Activated CD4-positive, alpha-beta memory T cell treated with anti-CD3 and anti-CD28 coated beads for 36 hours (primary cell): ENCODE measurements around the gene FADS3. TPM values are rescaled to one million over a fixed set of nuclear protein-coding genes. Genes with fewer than 3 reads are reported as not detected.

Experiments used
- CTCF ChIA-PET: fragments of 350-600 bp; sonication (Branson Sonifier 250); formaldehyde crosslinking; loops from one replicate; lab custom pipeline; 2021; ENCODE audit warnings: antibody characterized with exemption, inconsistent platforms; lab: Charles Lee
- POLR2A ChIA-PET: fragments of 350-600 bp; sonication (Branson Sonifier 250); formaldehyde crosslinking; loops from one replicate; lab custom pipeline; 2021; ENCODE audit warnings: antibody characterized with exemption; lab: Charles Lee
- DNase-seq: peaks from one replicate; pipeline ENCODE4 v3.0.0-alpha.2; 2020
- H3K27ac Mint-ChIP-seq: one replicate; pipeline ENCODE4 v1.8.0; 2021; ENCODE audit warnings: mixed read lengths
- H3K27me3 Mint-ChIP-seq: one replicate; pipeline ENCODE4 v1.8.0; 2021; ENCODE audit warnings: mixed read lengths
- H3K36me3 Mint-ChIP-seq: one replicate; pipeline ENCODE4 v1.8.0; 2021; ENCODE audit warnings: mixed read lengths
- H3K4me1 Mint-ChIP-seq: one replicate; pipeline ENCODE4 v1.8.0; 2021; ENCODE audit warnings: low read depth, mixed read lengths
- H3K4me3 Mint-ChIP-seq: one replicate; pipeline ENCODE4 v1.8.0; 2021; ENCODE audit warnings: mild to moderate bottlenecking, mixed read lengths
- H3K9me3 Mint-ChIP-seq: one replicate; pipeline ENCODE4 v1.8.0; 2021; ENCODE audit warnings: mixed read lengths
- intact Hi-C: fragments of 100-400 bp; cut with micrococcal nuclease; formaldehyde crosslinking; loops from one replicate; pipeline ENCODE4 v1.15.1; 2023
- total RNA-seq, 2 experiments: library from RNA; stranded (reverse); gene quantifications; one replicate each; pipeline ENCODE4 v1.2.3, GENCODE V29; 2021

FADS3 gene
- total RNA-seq, 2 experiments from 2014 or later: 11.9 to 12.1 TPM

DNA sequence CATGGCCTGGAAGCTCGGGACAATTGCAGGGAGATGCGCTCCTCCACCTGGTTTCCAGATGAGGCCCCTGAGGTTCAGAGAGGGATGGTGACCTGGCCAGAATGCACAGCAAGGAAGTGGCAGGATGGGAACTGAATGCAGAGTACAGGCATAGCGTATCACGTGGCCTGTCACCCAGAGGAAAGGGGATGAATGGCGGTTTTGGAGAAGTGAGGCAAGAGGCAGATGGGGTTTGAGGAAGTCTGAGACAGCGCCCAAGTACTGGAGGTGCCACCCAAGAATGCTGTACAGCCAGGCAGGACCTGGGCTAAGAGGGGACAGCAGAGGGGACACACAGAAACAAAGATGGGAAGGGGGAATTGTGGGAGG lies 21.2 kb upstream of the FADS3 start:
- peaks cover 17% of the 10 kb centered on the region for H3K27me3 Mint-ChIP-seq
- no peaks in the 10 kb centered on the region for H3K36me3 Mint-ChIP-seq
- intact Hi-C loops: no loop called here
- no peak overlapping the region for H3K27ac Mint-ChIP-seq
- no peaks in the 10 kb centered on the region for H3K9me3 Mint-ChIP-seq
- H3K4me1 Mint-ChIP-seq: no peaks in the 10 kb centered on the region
- H3K4me3 Mint-ChIP-seq: no peak overlapping the region
- DNase-seq: no peak
- CTCF ChIA-PET: interaction anchor here (1.4 kb wide), 2 partner anchors 13 to 34 kb away, joined by 6 to 7 read pairs; no protein-coding TSS in a partner anchor
- POLR2A ChIA-PET: no interaction called here

DNA sequence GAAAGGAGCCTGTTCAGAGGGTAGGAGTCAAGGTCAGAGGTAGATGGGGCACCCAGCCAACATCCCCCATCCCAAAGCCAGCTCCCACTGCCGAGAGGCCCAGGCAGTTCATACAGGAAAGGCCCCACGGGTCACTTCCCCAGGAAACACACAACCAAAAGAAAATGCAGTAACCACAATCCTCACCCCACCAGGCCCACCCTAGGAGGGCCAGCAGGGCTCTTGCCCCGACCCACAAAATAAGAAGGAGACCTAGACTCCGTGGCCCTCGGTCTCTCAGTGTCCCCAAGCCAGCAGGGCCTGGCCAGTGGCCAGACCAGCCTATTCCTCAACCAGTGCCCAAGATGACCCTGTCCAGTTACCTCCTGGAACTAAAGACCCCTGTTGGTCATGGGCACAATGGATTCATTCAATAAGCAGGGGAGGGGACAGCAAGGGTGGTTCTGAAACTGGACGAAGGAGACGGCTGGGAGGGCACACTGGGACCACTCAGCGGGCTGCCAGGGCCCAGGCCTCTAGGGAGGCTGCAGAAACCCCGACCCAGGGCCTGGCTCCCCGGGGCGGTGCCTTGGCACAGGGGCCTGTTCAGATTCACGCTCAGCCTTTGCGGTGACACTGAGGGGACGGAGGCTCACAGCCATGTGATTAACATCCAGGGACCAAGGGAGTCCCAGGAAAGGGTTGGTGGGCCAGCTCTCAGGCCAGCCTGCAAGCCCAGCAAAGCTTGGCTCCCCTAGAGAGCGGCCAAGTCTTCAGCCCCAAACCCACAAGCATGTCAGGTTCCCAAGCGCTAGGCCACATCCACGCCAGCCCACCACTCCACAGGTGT lies 20.6 kb upstream of the FADS3 start:
- no peaks in the 10 kb centered on the region for H3K36me3 Mint-ChIP-seq
- H3K4me3 Mint-ChIP-seq: no peak overlapping the region
- ChIA-PET POLR2A (no interaction called here), CTCF (interaction anchor here (1.4 kb wide), 2 partner anchors 13 to 35 kb away, joined by 6 to 7 read pairs; no protein-coding TSS in a partner anchor)
- H3K27me3 Mint-ChIP-seq: peaks cover 17% of the 10 kb centered on the region
- H3K4me1 Mint-ChIP-seq: no peaks in the 10 kb centered on the region
- no peak overlapping the region for H3K27ac Mint-ChIP-seq
- intact Hi-C loops: no loop called here
- H3K9me3 Mint-ChIP-seq: no peaks in the 10 kb centered on the region
- no peak for DNase-seq

DNA sequence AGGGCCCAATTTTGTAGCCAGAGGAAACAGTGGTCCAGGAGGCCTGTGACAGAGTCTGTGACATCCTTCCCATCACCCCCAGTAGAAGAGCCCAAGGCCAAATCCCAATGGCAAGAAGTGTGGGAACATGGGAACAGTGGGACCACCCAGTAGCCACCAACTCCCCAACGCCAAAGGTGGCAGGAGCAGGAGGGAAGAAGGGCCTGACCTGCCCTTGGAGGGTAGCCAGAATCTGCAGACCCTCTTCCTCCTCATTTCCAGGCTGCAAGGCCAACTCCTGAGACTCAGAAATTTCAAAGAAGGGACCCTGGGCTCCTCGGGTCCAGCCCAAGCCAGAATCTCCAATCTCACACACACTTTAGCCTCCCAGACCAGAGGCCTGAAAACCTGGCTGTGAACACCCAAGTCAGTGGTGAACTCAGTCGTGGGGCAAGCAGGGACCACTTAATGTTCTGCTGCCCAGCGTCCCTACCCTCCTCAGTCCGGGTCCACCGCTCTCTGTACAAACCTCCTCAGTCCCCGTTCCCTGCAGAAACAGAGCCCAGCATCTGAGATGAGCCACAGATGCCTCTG lies 19.9 kb upstream of the FADS3 start:
- intact Hi-C loops: no loop called here
- no peaks in the 10 kb centered on the region for H3K4me1 Mint-ChIP-seq
- H3K27me3 Mint-ChIP-seq: peaks cover 13% of the 10 kb centered on the region
- ChIA-PET CTCF (interaction anchor here (4.4 kb wide), 1 partner anchor 13 kb away, joined by 35 read pairs; no protein-coding TSS in a partner anchor), POLR2A (no interaction called here)
- no peaks in the 10 kb centered on the region for H3K9me3 Mint-ChIP-seq
- no peak overlapping the region for H3K4me3 Mint-ChIP-seq
- DNase-seq: no peak
- H3K27ac Mint-ChIP-seq: no peak overlapping the region
- H3K36me3 Mint-ChIP-seq: no peaks in the 10 kb centered on the region

DNA sequence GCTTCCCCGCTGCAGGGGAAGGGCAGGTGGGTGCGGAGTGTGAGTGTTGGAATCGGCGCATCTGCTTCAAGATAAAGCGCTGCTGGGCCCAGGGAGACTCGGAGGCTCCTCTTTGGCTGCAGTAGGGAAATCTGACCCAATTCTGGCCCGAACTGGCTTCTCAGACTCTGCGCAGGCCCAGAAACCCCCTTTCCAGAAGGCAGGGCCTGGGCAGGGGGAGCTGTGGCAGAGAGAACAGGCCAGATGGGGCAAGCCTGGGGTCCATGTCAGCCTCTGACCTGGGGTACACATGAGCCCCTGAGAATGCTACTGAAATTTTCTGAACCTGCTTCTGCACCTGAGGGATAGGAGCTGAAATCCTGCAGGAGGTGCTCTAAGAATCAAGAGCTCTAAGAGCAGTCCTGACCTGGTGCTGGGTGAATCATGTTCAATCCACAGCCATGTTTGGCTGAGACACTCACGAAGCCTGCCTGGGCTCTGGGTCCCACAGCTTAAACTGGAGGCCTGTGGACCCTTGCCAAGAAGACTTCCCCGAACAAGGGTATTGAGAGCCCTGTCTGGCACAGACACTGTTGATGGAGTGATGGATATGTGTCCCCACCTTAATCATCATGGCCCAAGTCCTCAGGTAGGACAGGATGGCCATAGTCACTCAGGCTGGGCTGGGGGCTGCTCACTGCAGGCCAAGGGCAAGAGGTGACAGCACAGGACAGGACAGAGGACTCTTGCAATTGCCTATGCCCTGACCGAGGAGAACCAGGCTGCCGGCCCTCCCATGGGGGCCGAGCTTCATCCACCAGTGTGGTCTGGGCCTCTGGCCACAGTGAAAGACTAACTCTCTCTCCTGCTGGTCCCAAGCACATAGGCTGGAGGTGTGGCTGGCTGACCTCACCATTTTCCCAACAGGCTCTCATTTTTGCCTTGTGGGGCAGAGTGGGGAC lies 19.1 kb upstream of the FADS3 start:
- Mint-ChIP-seq H3K9me3 (no peaks in the 10 kb centered on the region), H3K4me1 (no peaks in the 10 kb centered on the region), H3K4me3 (no peak overlapping the region), H3K36me3 (no peaks in the 10 kb centered on the region), H3K27me3 (peaks cover 10% of the 10 kb centered on the region), H3K27ac (no peak overlapping the region)
- ChIA-PET CTCF (interaction anchor here (0.6 to 4.4 kb wide), 3 partner anchors 12 to 197 kb away, joined by 3 to 35 read pairs (median 4); no protein-coding TSS in a partner anchor), POLR2A (no interaction called here)
- no peak for DNase-seq
- intact Hi-C loops: no loop called here

DNA sequence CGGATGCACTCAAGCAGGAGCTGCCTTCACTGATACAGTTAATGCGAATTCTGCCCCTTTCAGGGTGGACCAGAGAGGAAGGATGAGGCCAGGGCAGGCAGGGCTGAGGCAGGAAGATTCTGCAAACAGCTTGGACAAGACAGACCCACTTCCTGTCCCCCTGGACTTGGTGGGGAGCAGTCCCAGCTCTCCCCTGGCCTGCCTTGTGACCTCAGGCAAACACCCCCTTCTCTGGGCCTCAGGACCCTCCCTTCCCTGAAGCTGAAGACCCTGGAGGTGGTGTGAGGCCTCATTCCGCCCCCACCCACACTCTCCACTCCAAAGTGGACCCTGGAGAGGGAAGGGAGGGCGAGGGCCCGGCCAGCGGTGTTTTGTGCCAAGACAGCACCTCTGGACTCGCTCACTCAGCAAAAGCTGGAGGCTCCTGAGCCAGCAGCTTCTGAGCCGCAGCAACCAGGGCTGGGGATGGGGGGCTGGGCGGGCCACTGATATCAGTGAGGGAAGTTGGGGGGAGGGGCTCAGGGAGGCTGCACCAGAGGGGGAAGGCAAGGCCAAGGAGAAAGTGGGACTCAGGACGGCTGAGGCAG lies 17.5 kb upstream of the FADS3 start:
- CTCF ChIA-PET: interaction anchor here (1.8 to 4.4 kb wide), 3 partner anchors 11 to 199 kb away, joined by 8 to 35 read pairs (median 15); no protein-coding TSS in a partner anchor
- Mint-ChIP-seq H3K4me3 (no peak overlapping the region), H3K9me3 (no peaks in the 10 kb centered on the region), H3K27ac (no peak overlapping the region), H3K4me1 (no peaks in the 10 kb centered on the region), H3K27me3 (peaks cover 3% of the 10 kb centered on the region), H3K36me3 (no peaks in the 10 kb centered on the region)
- intact Hi-C loops: no loop called here
- no peak for DNase-seq
- POLR2A ChIA-PET: no interaction called here

DNA sequence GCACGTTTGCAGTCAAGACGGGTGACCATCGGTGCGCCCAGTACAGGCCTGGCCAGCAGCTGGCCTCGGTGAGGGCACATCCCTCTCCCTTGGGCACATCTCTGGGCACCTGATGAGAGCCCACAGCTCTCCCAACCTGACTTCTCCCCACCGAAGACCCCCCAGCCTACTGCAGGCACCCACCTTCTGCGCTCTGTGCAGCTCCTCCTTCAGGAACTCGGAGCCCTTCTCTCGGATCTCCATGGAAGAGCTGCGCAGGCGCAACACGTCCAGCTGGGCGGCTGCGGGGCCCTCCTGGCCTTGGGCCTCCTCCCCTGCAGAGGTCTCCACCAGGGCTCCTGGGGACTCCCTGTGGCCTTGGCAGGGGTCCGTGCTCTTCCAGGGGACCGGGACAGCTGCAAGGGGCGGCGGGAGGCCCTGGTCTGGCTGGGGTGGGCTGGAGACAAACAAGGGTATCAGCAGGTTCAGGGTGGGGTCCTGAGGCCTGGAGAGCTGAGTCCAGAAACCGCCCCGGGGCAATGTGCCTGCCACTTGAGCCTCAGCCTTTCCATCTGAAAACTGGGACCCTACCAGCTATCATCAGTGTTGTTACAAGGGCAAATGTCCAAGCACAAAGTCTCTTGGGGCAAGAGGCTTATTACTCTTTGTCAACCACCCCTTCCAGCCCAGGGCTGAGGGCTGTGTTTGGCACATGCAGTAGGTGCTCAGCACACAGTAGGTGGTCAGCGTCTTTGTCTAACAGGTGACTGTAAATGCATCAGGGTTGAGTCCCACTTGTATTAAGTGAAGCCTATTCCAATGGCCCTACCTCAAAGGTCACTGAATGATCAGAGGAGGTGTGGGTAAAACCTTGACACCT lies 16.8 kb upstream of the FADS3 start:
- intact Hi-C loops: no loop called here
- ChIA-PET CTCF (interaction anchor here (1.1 to 4.4 kb wide), 4 partner anchors 10 to 200 kb away, joined by 4 to 35 read pairs (median 12); no protein-coding TSS in a partner anchor), POLR2A (no interaction called here)
- no peaks in the 10 kb centered on the region for H3K27me3 Mint-ChIP-seq
- no peaks in the 10 kb centered on the region for H3K4me1 Mint-ChIP-seq
- no peaks in the 10 kb centered on the region for H3K36me3 Mint-ChIP-seq
- H3K9me3 Mint-ChIP-seq: no peaks in the 10 kb centered on the region
- DNase-seq: no peak
- no peak overlapping the region for H3K4me3 Mint-ChIP-seq
- H3K27ac Mint-ChIP-seq: no peak overlapping the region

DNA sequence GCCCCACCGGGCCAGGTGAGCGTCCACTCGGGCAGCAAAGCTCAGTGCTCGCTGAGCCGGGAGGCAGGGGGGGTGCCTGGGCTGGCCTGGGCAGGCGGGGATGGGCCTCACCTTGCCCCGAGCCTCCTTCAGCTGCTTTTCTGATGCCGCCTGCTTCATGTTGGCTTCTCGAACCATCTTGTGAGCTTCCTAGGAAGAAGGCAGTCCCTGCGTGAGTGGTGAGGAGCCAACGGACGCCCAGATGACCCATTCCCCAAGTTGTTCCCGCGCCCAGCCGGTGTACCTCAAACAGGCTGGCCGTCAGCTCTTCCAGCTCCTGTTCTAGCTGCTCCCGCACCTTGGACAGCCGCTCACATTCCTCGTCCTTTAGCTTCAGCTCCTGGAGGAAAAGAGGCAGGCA lies 15.9 kb upstream of the FADS3 start:
- Mint-ChIP-seq H3K9me3 (no peaks in the 10 kb centered on the region), H3K4me3 (no peak overlapping the region), H3K4me1 (no peaks in the 10 kb centered on the region), H3K27ac (no peak overlapping the region), H3K36me3 (no peaks in the 10 kb centered on the region), H3K27me3 (no peaks in the 10 kb centered on the region)
- intact Hi-C loops: no loop called here
- ChIA-PET CTCF (interaction anchor here (1.1 to 4.4 kb wide), 3 partner anchors 9 to 174 kb away, joined by 4 to 35 read pairs (median 15); no protein-coding TSS in a partner anchor), POLR2A (no interaction called here)
- no peak for DNase-seq

DNA sequence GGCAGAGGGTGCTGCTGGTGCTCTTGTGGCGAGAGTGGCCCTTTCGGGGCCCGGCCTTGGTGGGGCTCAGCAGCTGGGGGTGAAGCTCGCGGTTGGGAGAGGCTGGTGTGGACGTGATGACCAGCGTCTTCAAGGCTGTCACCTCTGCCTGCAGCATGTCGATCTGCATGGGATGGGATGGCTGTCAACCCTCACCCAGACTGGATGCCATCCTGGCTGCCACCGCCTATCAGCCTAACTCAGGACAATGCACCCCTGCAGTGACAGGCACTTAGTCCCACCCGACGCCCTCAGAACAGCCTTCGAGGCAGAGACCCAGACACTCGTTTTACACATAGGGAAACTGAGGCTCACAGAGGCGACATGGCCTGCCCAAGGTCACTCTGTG lies 15.2 kb upstream of the FADS3 start:
- DNase-seq: no peak
- Mint-ChIP-seq H3K27me3 (no peaks in the 10 kb centered on the region), H3K27ac (no peak overlapping the region), H3K9me3 (no peaks in the 10 kb centered on the region), H3K36me3 (no peaks in the 10 kb centered on the region), H3K4me3 (no peak overlapping the region), H3K4me1 (no peaks in the 10 kb centered on the region)
- intact Hi-C loops: no loop called here
- ChIA-PET POLR2A (no interaction called here), CTCF (interaction anchor here (2.6 to 15.1 kb wide), 3 partner anchors 8 to 177 kb away, joined by 15 to 417 read pairs (median 35); no protein-coding TSS in a partner anchor)

DNA sequence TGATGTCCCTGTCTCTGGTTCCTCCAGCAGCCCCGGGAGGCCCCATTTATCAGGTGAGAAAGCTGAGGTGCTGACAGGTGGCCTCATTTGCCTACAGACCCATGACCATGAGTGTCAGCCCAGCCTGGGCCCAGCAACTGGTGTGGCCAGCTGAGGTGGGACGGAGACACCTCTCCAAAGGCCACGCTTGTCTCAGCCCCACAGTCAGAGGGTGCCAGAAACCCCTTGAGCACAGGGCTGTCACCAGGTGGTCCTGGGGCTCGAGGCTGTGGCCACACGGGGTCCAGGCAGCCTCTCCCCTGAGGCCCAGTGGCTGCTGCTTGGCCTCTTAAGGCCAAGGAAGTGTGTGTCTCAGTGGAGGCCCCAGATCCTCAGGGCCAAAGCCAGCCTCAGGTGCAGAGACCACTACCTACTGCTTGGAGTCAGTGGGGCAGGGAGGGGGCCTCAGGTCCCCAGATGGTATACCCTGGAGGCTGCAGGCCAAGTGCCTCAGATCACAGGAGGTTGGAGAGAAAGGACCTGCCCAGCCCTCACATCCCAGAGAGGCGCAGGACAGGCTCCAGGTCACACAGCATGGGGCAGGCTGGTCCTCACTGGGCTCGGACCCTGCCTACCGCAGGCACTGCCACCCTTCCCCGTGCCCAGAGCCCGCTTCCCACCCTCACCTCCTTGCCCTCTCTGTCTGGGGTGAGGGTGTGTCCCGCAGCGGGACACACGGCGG lies 14.6 kb upstream of the FADS3 start:
- H3K27ac Mint-ChIP-seq: no peak overlapping the region
- no peaks in the 10 kb centered on the region for H3K9me3 Mint-ChIP-seq
- POLR2A ChIA-PET: no interaction called here
- CTCF ChIA-PET: interaction anchor here (0.5 to 15.1 kb wide), 2 partner anchors 101 to 177 kb away, joined by 3 to 417 read pairs; no protein-coding TSS in a partner anchor
- intact Hi-C loops: no loop called here
- no peaks in the 10 kb centered on the region for H3K36me3 Mint-ChIP-seq
- H3K27me3 Mint-ChIP-seq: no peaks in the 10 kb centered on the region
- no peaks in the 10 kb centered on the region for H3K4me1 Mint-ChIP-seq
- no peak overlapping the region for H3K4me3 Mint-ChIP-seq
- no peak for DNase-seq

DNA sequence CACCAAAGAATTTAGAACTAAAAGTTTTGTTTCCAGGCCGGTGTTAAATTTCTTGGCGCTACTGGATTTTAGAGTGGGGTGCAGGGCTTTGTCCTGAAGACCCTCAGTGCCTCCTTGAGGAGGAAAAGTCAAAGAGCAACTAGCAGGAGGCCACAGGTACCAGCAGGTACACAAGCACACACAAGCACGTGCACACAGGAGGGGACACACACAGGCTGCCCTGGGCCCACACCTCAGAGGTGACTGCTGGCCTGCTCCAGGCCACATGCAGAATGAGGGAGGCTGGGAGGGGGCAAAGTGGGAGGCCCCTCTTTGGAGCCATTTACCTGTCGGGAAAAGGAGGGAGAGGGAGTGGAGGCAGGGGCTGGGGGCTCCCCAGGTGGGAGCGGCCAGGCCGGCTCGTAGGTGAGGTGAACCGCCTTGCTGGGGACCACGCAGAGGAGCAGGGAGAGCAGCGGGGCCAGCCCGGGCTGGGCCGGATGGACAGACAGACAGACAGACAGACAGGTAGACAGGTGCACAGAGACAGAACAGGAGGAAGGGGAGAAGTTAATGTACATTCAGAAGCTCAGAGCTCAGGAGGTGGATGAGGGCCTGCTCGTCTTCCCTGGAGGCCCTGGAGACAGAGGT lies 13.8 kb upstream of the FADS3 start:
- CTCF ChIA-PET: interaction anchor here (1.0 to 15.1 kb wide), 2 partner anchors 178 to 203 kb away, joined by 4 to 417 read pairs; no protein-coding TSS in a partner anchor
- H3K27me3 Mint-ChIP-seq: no peaks in the 10 kb centered on the region

More for the DNA sequence above, 13.8 kb upstream of the FADS3 start:
- Mint-ChIP-seq H3K4me1 (no peaks in the 10 kb centered on the region), H3K27ac (no peak overlapping the region), H3K36me3 (no peaks in the 10 kb centered on the region), H3K4me3 (no peak overlapping the region), H3K9me3 (no peaks in the 10 kb centered on the region)
- DNase-seq: no peak
- intact Hi-C loops: no loop called here
- POLR2A ChIA-PET: no interaction called here
